Endothelial cell of umbilical vein (primary cell): Measurements from ENCODE around the gene SLC9A1.

Experiments
- CTCF ChIP-seq, 2 donors: IDR thresholded peaks; 1 replicate in 1 of 2; 2 replicates in 1 of 2; pipeline ENCODE4 v1.5.1; 2011; ENCODE audit warnings: low read length in 2 of 2, mild to moderate bottlenecking in 2 of 2, moderate library complexity in 2 of 2, control low read depth in 1 of 2, inconsistent platforms in 1 of 2, low read depth in 1 of 2; ENCODE audit not compliant: insufficient read depth in 1 of 2; ENCODE audit errors: extremely low read depth in 1 of 2
- EZH2 ChIP-seq: IDR thresholded peaks from 2 replicates; pipeline ENCODE4 v1.6.1; 2012; ENCODE audit warnings: borderline replicate concordance, low read depth, mild to moderate bottlenecking, moderate library complexity, low read length, inconsistent platforms; ENCODE audit not compliant: severe bottlenecking

DNA sequence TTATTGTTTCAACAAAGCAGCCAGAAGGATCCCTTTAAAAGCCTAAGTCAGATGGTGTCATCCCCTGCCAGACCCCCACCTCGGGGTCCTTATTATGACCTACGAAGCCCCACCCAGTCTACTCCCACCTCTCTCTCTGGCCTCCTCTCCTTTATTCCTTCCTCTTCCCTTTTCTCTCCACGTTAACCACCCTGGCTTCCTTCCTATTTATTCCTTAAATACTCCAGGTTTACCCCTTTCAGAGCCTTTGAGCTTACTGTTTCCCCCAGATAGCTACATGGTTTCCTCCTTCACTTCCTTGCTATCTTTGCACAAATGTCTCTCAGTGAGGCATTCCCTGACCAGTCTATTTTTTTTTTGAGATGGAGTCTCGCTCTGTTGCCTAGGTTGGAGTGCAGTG, 12.0 kb upstream of the SLC9A1 start:
- TF ChIP-seq CTCF (IDR thresholded peaks at IDR 0.05; ENCODE audit: extremely low read depth in 1 of 2, insufficient read depth in 1 of 2, low read depth in 1 of 2, low read length in 2 of 2) (no peak), EZH2 (no peak)
